HEK293T (cell line): ENCODE measurements around the gene DENR.
"Not testable (repeated sequence)": the region's sequence is repeated elsewhere in the genome, so short reads cannot be mapped to it uniquely, and the experiment has no call there.

Source experiments
- CTBP1 ChIP-seq: fragments of 450-650 bp; IDR thresholded peaks from 2 replicates; pipeline ENCODE4 v1.6.1; 2016; ENCODE audit warnings: borderline replicate concordance
- FOXA1 ChIP-seq: fragments of 450-650 bp; IDR thresholded peaks from 2 replicates; pipeline ENCODE4 v1.6.1; 2016; ENCODE audit warnings: mild to moderate bottlenecking
- FOXK2 ChIP-seq: fragments of 450-650 bp; IDR thresholded peaks from 2 replicates; pipeline ENCODE4 v1.6.1; 2016; ENCODE audit warnings: mild to moderate bottlenecking
- FOXM1 ChIP-seq: fragments of 450-650 bp; IDR thresholded peaks from 2 replicates; pipeline ENCODE4 v1.6.1; 2017; ENCODE audit warnings: mild to moderate bottlenecking, borderline replicate concordance
- SP1 ChIP-seq: fragments of 450-650 bp; IDR thresholded peaks from 2 replicates; pipeline ENCODE4 v1.6.1; 2017

DNA sequence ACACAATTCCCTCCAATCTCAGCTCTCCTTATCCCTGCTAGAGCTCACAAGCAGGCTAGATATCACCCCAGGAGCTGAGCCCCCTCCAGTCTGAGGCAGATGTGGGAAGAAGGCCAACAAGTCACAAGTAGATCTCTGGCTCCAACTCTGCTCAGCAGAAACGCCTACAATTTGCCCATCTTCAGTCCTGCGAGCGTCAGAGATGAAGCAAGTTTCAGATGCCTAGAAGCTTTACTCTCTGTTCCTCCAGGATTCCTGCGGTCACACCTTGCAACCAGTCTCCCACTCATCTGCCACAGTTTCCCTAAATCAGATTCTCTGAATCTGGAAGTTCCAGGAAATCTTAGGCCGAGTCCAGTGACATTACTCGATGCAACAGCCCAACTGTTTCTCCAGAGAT, 37.4 kb upstream of the DENR start:
- not testable (repeated sequence) for TF ChIP-seq FOXK2, FOXA1, FOXM1, CTBP1, SP1
